Activated CD4-positive, CD25-positive, alpha-beta regulatory T cell (primary cell): Measurements from ENCODE around the gene RCAN3.

ENCODE experiments used
- DNase-seq, 4 experiments: peaks; one replicate each; lab custom pipeline; 2025; lab: John Stamatoyannopoulos, UW

The RCAN3 gene

DNA sequence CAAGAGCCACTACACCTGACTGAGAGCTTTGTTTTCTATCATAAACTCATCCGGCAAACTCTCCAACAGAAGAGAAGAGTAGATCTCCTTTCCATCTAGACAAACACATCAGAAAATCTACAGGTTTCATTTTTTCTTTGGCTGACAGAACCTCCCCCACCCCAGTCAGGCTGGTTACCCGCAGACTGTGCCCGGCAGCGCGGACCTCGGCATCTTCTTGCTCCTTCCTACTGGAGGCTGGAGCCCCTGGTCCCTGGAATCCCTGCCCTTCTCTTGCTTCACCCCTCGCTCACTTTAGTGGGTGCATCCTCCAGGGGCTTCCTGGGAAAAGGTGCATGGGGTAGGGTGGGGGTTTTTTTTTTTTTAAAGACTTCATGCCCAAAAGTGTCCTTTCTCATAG is 76.2 kb downstream of the RCAN3 start:
- DNase-seq, result no peak

DNA sequence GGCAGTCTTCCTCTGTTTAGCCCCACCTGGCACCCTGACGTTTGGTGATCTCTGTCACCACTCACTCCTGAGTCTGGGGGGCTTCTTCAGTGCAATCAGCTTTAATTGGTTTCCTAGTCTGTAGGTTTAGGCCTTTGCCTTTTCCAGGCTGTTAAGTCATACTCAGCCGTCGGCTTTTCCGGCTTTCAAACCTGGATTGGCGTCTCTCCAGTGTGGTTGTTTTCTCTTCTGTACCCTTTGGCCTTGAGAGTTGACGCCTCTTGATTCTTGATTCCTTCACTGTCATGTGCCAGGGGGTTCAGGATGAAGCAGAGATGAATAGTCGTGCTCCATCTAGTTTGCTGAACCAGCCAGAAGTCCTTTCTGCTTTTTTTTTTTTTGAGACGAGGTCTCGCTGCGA is 78.1 kb downstream of the RCAN3 start:
- no peak for DNase-seq

DNA sequence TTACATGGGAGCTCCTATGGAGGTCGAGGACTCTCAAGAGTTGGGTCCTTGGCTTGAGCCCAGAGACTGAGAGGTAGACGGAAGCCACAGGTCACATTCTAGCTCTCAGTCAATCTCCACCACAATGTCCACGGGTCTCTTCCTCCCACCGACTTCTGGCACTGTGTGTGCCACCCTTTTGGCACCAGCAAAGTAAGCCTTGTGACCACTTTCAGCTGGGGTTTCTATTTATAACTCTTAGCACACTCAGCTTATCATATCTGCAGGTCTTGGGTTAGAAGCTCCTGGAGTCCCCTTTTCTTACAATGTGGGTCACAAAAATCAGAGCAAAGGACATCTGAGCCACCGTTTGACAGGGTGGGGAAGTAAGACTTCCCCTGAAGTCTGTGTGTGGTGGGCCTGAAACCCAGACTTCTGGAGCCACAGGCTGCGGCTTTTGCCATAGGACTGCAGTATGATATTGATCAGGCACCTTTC is 81.6 kb downstream of the RCAN3 start:
- no peak for DNase-seq

DNA sequence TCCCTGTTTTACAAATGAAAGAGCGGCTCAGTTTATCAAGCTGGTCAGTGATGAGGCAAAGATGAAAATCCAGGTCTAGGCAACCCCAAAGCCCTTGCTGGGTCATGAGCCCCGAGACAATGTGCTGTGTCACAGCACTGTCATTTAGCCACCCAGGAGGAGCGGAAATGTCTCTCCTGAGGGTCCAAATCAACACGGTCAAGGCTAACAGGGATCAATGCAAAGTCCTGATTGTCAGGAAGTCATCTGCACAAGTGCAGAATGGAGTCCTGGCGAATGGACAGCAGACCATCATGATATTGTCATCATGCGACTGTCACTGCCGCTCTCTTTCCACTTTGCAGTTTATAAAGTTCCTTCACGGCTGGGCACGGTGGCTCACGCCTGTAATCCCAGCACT is 83.5 kb downstream of the RCAN3 start:
- no peak for DNase-seq

DNA sequence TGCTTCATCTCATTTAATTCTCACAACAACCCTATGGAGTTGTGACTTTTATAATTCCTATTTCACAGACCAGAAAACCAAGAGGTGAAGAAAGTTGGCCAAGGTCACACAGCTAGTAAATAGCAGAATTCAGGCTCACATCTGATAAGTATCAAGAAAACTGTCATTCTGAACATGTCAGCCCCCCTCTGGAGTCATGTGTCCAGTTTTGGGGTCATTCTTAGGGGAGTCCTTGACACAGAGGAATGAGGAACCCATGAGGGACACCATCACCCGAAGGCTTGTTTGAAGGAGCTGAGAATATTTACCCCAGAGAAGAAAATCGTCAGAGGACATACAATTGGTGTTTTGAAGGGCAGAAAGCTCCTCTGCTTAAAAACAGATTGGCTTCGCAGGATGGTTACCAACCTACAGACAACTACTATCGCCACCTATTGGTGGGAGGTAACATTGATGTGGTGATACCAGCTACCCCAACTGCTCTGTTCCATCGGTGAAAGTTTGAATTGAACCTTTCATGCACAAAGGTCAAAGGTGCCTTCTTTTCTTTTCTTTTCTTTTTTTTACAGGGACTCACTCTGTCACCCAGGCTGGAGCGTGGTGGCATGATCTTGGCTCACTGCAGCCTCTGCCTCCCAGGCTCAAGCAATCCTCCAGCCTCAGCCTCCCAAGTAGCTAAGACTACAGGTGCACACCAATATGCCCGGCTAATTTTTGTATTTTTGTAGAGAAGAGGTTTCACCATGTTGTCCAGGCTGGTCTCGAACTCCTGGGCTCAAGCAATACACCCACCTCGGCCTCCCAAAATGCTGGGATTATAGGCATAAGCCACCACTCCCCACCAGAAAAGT is 84.6 kb downstream of the RCAN3 start:
- DNase-seq, result peak in 2 of 4 experiments; percentile 18 to 25

DNA sequence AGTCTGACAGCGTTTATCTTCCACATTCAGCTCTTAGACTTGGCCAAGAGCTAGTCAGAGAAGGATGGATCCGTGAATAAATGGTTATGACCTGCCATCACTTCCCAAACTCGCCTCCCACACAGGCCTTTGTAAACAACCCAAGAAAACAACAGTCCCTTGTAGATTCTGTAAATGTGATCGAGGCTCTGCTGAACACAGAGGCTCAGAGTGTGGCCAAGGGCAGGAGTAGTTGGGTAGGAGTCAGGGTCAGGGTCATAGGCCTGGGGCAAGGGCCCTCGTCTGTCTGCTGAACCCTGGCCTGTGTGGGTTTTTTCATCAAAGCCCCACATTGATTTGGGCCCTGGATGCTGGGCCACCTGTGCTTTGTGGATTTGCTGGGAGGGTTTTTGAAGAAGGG is 85.9 kb downstream of the RCAN3 start:
- no peak for DNase-seq

DNA sequence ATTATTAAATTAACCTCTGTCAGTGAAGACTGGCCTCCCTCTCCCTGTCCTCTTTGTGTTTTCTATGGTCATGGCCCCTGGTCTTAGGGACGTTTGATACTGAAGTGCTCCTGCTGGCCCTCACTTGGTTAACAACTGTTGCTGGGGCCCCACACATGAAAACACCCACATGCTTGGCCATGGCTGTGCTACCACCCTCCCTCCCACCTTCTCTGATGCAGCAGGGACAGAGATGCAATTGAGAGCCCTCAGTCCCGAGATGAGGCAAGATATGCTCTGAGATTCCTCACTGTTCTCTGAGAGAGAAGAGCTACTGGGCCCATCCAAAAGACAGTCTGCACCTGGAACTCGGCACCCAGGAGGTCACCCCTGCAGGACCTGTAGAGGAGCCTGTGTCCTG is 86.6 kb downstream of the RCAN3 start:
- no peak for DNase-seq
